HCT116 (cell line): ENCODE results near the gene NRGN.

Experiments used
- CTCF ChIP-seq, 3 experiments: fragments of 200-600 bp in 1 of 3; sonication (generic) in 1 of 3; IDR thresholded peaks in 2 of 3; conservative IDR thresholded peaks in 1 of 3; 2 replicates each; pipeline ENCODE4 v1.5.1; 2012 to 2017; ENCODE audit warnings: low read depth in 2 of 3, low read length in 2 of 3, antibody characterized with exemption in 1 of 3, borderline replicate concordance in 1 of 3, control low read depth in 1 of 3, mild to moderate bottlenecking in 1 of 3, mixed read lengths in 1 of 3, mixed run types in 1 of 3, moderate library complexity in 1 of 3; ENCODE audit not compliant: insufficient read depth in 1 of 3
- EZH2 ChIP-seq: fragments of 200-600 bp; sonication (generic); IDR thresholded peaks from 2 replicates; pipeline ENCODE4 v1.6.1; 2017; ENCODE audit warnings: antibody characterized with exemption, mixed run types
- EZH2phosphoT487 ChIP-seq: fragments of 200-600 bp; IDR thresholded peaks from 2 replicates; pipeline ENCODE4 v1.6.1; 2018; ENCODE audit warnings: antibody characterized with exemption, borderline replicate concordance
- MAX ChIP-seq: IDR thresholded peaks from 2 replicates; pipeline ENCODE4 v1.6.1; 2012
- POLR2A ChIP-seq: IDR thresholded peaks from 2 replicates; pipeline ENCODE4 v1.7.0; 2011; ENCODE audit warnings: borderline replicate concordance; ENCODE audit not compliant: insufficient read depth, insufficient read length; ENCODE audit errors: extremely low read depth
- POLR2AphosphoS5 ChIP-seq: IDR thresholded peaks from 2 replicates; pipeline ENCODE4 v1.6.1; 2011; ENCODE audit warnings: mild to moderate bottlenecking, low read depth, low read length, moderate library complexity
- RAD21 ChIP-seq: IDR thresholded peaks from 2 replicates; pipeline ENCODE4 v1.6.1; 2012; ENCODE audit warnings: low read depth, mild to moderate bottlenecking
- SP1 ChIP-seq: IDR thresholded peaks from 2 replicates; pipeline ENCODE4 v1.6.1; 2012; ENCODE audit warnings: low read depth
- ZNF274 ChIP-seq: fragments of 200-500 bp; sonication (Bioruptor generic); IDR thresholded peaks from 2 replicates; pipeline ENCODE4 v1.6.1; 2014; ENCODE audit warnings: mild to moderate bottlenecking, low read depth, low read length, inconsistent platforms
- TF ChIP-seq, protein P1 (sequence below): IDR thresholded peaks from 2 replicates; pipeline ENCODE4 v1.6.1; 2012; ENCODE audit warnings: low read depth

GRCh38 chr11:124746621-124747243 is 7.0 kb downstream of the NRGN start:
- peak; percentile 64 for TF ChIP-seq POLR2AphosphoS5
- TF ChIP-seq CTCF (IDR thresholded peaks at IDR 0.05 in 2 of 3, conservative IDR thresholded peaks at IDR 0.05 in 1 of 3; ENCODE audit: borderline replicate concordance in 1 of 3, insufficient read depth in 1 of 3, low read depth in 2 of 3, low read length in 2 of 3): peak; percentile 55 to 70 (median 66); a peak in 5 of 6 replicates
- TF ChIP-seq POLR2A: no peak
- TF ChIP-seq EZH2: no peak
- TF ChIP-seq, protein P1, sequence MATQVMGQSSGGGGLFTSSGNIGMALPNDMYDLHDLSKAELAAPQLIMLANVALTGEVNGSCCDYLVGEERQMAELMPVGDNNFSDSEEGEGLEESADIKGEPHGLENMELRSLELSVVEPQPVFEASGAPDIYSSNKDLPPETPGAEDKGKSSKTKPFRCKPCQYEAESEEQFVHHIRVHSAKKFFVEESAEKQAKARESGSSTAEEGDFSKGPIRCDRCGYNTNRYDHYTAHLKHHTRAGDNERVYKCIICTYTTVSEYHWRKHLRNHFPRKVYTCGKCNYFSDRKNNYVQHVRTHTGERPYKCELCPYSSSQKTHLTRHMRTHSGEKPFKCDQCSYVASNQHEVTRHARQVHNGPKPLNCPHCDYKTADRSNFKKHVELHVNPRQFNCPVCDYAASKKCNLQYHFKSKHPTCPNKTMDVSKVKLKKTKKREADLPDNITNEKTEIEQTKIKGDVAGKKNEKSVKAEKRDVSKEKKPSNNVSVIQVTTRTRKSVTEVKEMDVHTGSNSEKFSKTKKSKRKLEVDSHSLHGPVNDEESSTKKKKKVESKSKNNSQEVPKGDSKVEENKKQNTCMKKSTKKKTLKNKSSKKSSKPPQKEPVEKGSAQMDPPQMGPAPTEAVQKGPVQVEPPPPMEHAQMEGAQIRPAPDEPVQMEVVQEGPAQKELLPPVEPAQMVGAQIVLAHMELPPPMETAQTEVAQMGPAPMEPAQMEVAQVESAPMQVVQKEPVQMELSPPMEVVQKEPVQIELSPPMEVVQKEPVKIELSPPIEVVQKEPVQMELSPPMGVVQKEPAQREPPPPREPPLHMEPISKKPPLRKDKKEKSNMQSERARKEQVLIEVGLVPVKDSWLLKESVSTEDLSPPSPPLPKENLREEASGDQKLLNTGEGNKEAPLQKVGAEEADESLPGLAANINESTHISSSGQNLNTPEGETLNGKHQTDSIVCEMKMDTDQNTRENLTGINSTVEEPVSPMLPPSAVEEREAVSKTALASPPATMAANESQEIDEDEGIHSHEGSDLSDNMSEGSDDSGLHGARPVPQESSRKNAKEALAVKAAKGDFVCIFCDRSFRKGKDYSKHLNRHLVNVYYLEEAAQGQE: no peak
- TF ChIP-seq SP1: no peak
- peak; percentile 44 for TF ChIP-seq MAX
- peak; percentile 47 for TF ChIP-seq RAD21
- TF ChIP-seq EZH2phosphoT487: no peak
- no peak for TF ChIP-seq ZNF274
